ENCODE data around the gene RMP24.

RMP24 gene

GRCh38 chr18:35972197-35973000, at the start of gene RMP24:
Gene RMP24, plus strand, starts transcription at chr18:35972679.
- Mint-ChIP-seq H3K4me1 (ENCODE audit: low read depth) (peaks cover 30% of the 10 kb centered on the region), H3K27ac (ENCODE audit: unreplicated experiment) (peak within 1 kb of the TSS; percentile 92), H3K9me3 (ENCODE audit: low read depth) (no peaks in the 10 kb centered on the region), H3K4me3 (ENCODE audit: unreplicated experiment) (peak within 1 kb of the TSS; percentile 96), H3K36me3 (ENCODE audit: low read depth) (peaks cover 14% of the 10 kb centered on the region), H3K27me3 (ENCODE audit: low read depth) (no peaks in the 10 kb centered on the region)
- TF ChIP-seq CTCF (IDR thresholded peaks at IDR 0.05), result no peak
- peak; percentile 96 for DNase-seq (ENCODE audit: low spot score)

GRCh38 chr18:35923939-35924684, 48.4 kb upstream of the RMP24 start:
- Mint-ChIP-seq H3K4me1 (ENCODE audit: low read depth) (no peaks in the 10 kb centered on the region), H3K9me3 (ENCODE audit: low read depth) (peaks cover 7% of the 10 kb centered on the region), H3K27ac (ENCODE audit: unreplicated experiment) (no peak overlapping the region), H3K27me3 (ENCODE audit: low read depth) (peaks cover 45% of the 10 kb centered on the region), H3K36me3 (ENCODE audit: low read depth) (no peaks in the 10 kb centered on the region), H3K4me3 (ENCODE audit: unreplicated experiment) (no peak overlapping the region)
- DNase-seq (ENCODE audit: low spot score), result no peak
- no peak for TF ChIP-seq CTCF (IDR thresholded peaks at IDR 0.05)

- H3K27ac Mint-ChIP-seq (ENCODE audit: unreplicated experiment), result no peak overlapping the region
- H3K4me3 Mint-ChIP-seq (ENCODE audit: unreplicated experiment), result no peak overlapping the region
- H3K27me3 Mint-ChIP-seq (ENCODE audit: low read depth), result peaks cover 44% of the 10 kb centered on the region
- no peak for TF ChIP-seq CTCF (IDR thresholded peaks at IDR 0.05)
- no peaks in the 10 kb centered on the region for H3K36me3 Mint-ChIP-seq (ENCODE audit: low read depth)
- H3K9me3 Mint-ChIP-seq (ENCODE audit: low read depth), result peaks cover 13% of the 10 kb centered on the region
- no peak for DNase-seq (ENCODE audit: low spot score)
- H3K4me1 Mint-ChIP-seq (ENCODE audit: low read depth), result no peaks in the 10 kb centered on the region
Observed at GRCh38 chr18:35926884-35927283, 45.6 kb upstream of the RMP24 start.

GRCh38 chr18:35927430-35927829, 45.0 kb upstream of the RMP24 start:
- no peaks in the 10 kb centered on the region for H3K36me3 Mint-ChIP-seq (ENCODE audit: low read depth)
- no peaks in the 10 kb centered on the region for H3K4me1 Mint-ChIP-seq (ENCODE audit: low read depth)
- no peak overlapping the region for H3K27ac Mint-ChIP-seq (ENCODE audit: unreplicated experiment)
- no peak for TF ChIP-seq CTCF (IDR thresholded peaks at IDR 0.05)
- peaks cover 13% of the 10 kb centered on the region for H3K9me3 Mint-ChIP-seq (ENCODE audit: low read depth)
- no peak for DNase-seq (ENCODE audit: low spot score)
- H3K27me3 Mint-ChIP-seq (ENCODE audit: low read depth), result peaks cover 40% of the 10 kb centered on the region
- H3K4me3 Mint-ChIP-seq (ENCODE audit: unreplicated experiment), result no peak overlapping the region

- H3K4me3 Mint-ChIP-seq (ENCODE audit: unreplicated experiment), result no peak overlapping the region
- peaks cover 6% of the 10 kb centered on the region for H3K9me3 Mint-ChIP-seq (ENCODE audit: low read depth)
- H3K27me3 Mint-ChIP-seq (ENCODE audit: low read depth), result peaks cover 8% of the 10 kb centered on the region
- no peaks in the 10 kb centered on the region for H3K36me3 Mint-ChIP-seq (ENCODE audit: low read depth)
- H3K27ac Mint-ChIP-seq (ENCODE audit: unreplicated experiment), result no peak overlapping the region
- no peak for TF ChIP-seq CTCF (IDR thresholded peaks at IDR 0.05)
- no peak for DNase-seq (ENCODE audit: low spot score)
- no peaks in the 10 kb centered on the region for H3K4me1 Mint-ChIP-seq (ENCODE audit: low read depth)
Observed at GRCh38 chr18:35933982-35934381, 38.5 kb upstream of the RMP24 start.

Measured in chondrocyte (in vitro differentiated cells).